Thyroid gland (tissue), 4 donors: Measurements from ENCODE around the gene LRCH1. TPM values are rescaled to one million over a fixed set of nuclear protein-coding genes. Genes with fewer than 3 reads are reported as not detected.
A peak's percentile ranks its signal among the peaks of the same experiment; 100 is the strongest.

Experiments
- DNase-seq, 2 donors: peaks; one replicate each; pipeline ENCODE4 v3.0.0-alpha.2; 2019
- H3K27ac ChIP-seq, 3 donors: fragments of 200-600 bp; sonication (generic); 1 replicate in 2 of 3; 2 replicates in 1 of 3; pipeline ENCODE4 v1.5.1; 2016 to 2019; ENCODE audit warnings: mild to moderate bottlenecking in 1 of 3, moderate library complexity in 1 of 3
- H3K27me3 ChIP-seq: fragments of 200-600 bp; sonication (generic); one replicate; pipeline ENCODE4 v1.5.1; 2019
- H3K36me3 ChIP-seq, 2 donors: fragments of 200-600 bp; sonication (generic); one replicate each; pipeline ENCODE4 v1.5.1; 2016 to 2019
- H3K4me1 ChIP-seq, 2 donors: fragments of 200-600 bp; sonication (generic); one replicate each; pipeline ENCODE4 v1.5.1; 2017 to 2019
- H3K4me3 ChIP-seq, 3 donors: fragments of 200-600 bp; sonication (generic); replicated peaks in 1 of 3; 1 replicate in 2 of 3; 2 replicates in 1 of 3; pipeline ENCODE4 v1.5.1; 2016; ENCODE audit warnings: mild to moderate bottlenecking in 1 of 3
- H3K9me3 ChIP-seq: fragments of 200-600 bp; sonication (generic); one replicate; pipeline ENCODE4 v1.5.1; 2017
- CTCF ChIP-seq, 6 experiments: fragments of 200-600 bp in 3 of 6; fragments of 450-650 bp in 3 of 6; sonication (generic) in 3 of 6; IDR thresholded peaks; one replicate each; pipeline ENCODE4 v1.5.1; 2016 to 2019; ENCODE audit warnings: antibody characterized with exemption in 6 of 6, mild to moderate bottlenecking in 2 of 6, inconsistent platforms in 1 of 6, moderate library complexity in 1 of 6
- POLR2A ChIP-seq, 2 donors: fragments of 450-650 bp; IDR thresholded peaks; one replicate each; pipeline ENCODE4 v1.6.1; 2017; ENCODE audit warnings: antibody characterized with exemption in 2 of 2, mild to moderate bottlenecking in 2 of 2, moderate library complexity in 1 of 2
- WGBS, 2 donors: methylation state at CpG; one replicate each; pipeline ENCODE4 v1.1.5; 2017; 5-methylcytosine and 5-hydroxymethylcytosine counted together
- intact Hi-C: fragments of 100-400 bp; cut with DNase I; formaldehyde crosslinking; loops from one replicate; pipeline ENCODE4 v1.15.1; 2023
- total RNA-seq, 4 donors: library from RNA; depleted of rRNA; stranded (reverse); fragments of >200 nt; gene quantifications; one replicate each; pipeline ENCODE4 v1.2.3, GENCODE V29; 2016

The LRCH1 gene
- total RNA-seq, 4 donors from 2014 or later: 13.5 to 19.3 (median 15.9) TPM

GRCh38 chr13:46647512-46648065, 94.6 kb downstream of the LRCH1 start:
- DNase-seq: peak in 1 of 2 donors; percentile 7
- H3K4me1 ChIP-seq: peaks cover 0 to 7% of the 10 kb centered on the region in 2 donors
- no peak overlapping the region for H3K27ac ChIP-seq
- no peaks in the 10 kb centered on the region for H3K27me3 ChIP-seq
- H3K9me3 ChIP-seq: no peaks in the 10 kb centered on the region
- 60 to 63% methylated on average over 7 of the region's 7 CpGs for WGBS, 2 donors
- no peak overlapping the region for H3K4me3 ChIP-seq
- no peaks in the 10 kb centered on the region for H3K36me3 ChIP-seq
- intact Hi-C loops: no loop called here
- TF ChIP-seq CTCF (IDR thresholded peaks at IDR 0.05): no peak
- no peak for TF ChIP-seq POLR2A (IDR thresholded peaks at IDR 0.05)

- no peaks in the 10 kb centered on the region for H3K27me3 ChIP-seq
- no peak for TF ChIP-seq POLR2A (IDR thresholded peaks at IDR 0.05)
- no peak for TF ChIP-seq CTCF (IDR thresholded peaks at IDR 0.05)
- peak; percentile 15 to 47 for DNase-seq
- H3K4me1 ChIP-seq: peaks cover 0 to 4% of the 10 kb centered on the region in 2 donors
- no peak overlapping the region for H3K27ac ChIP-seq
- no peak overlapping the region for H3K4me3 ChIP-seq
- no peaks in the 10 kb centered on the region for H3K9me3 ChIP-seq
- 73 to 77% methylated on average over 4 of the region's 4 CpGs for WGBS, 2 donors
- H3K36me3 ChIP-seq: no peaks in the 10 kb centered on the region
- intact Hi-C loops: no loop called here
Measured at GRCh38 chr13:46648166-46648607, 95.2 kb downstream of the LRCH1 start.

- no peak overlapping the region for H3K27ac ChIP-seq
- peaks cover 0 to 2% of the 10 kb centered on the region in 2 donors for H3K4me1 ChIP-seq
- H3K4me3 ChIP-seq: no peak overlapping the region
- H3K9me3 ChIP-seq: no peaks in the 10 kb centered on the region
- no peaks in the 10 kb centered on the region for H3K36me3 ChIP-seq
- no peaks in the 10 kb centered on the region for H3K27me3 ChIP-seq
- 68 to 69% methylated on average over 1 of the region's 1 CpG for WGBS, 2 donors
- TF ChIP-seq CTCF (IDR thresholded peaks at IDR 0.05) (no peak), POLR2A (IDR thresholded peaks at IDR 0.05) (no peak)
- intact Hi-C loops: no loop called here
- DNase-seq: no peak
Measured at GRCh38 chr13:46649816-46650215, 96.8 kb downstream of the LRCH1 start.

- no peak for DNase-seq
- Histone ChIP-seq H3K36me3 (no peaks in the 10 kb centered on the region), H3K4me1 (peaks cover 7 to 19% of the 10 kb centered on the region in 2 donors), H3K27me3 (no peaks in the 10 kb centered on the region), H3K27ac (peak overlapping the region; percentile 34 to 64 (median 60)), H3K9me3 (no peaks in the 10 kb centered on the region), H3K4me3 (no peak overlapping the region)
- intact Hi-C loops: no loop called here
- no peak for TF ChIP-seq CTCF (IDR thresholded peaks at IDR 0.05)
- TF ChIP-seq POLR2A (IDR thresholded peaks at IDR 0.05): no peak
- 86 to 87% methylated on average over 1 of the region's 1 CpG for WGBS, 2 donors
Measured at GRCh38 chr13:46654951-46655350, 102.0 kb downstream of the LRCH1 start.

- peak overlapping the region; percentile 34 to 64 (median 60) for H3K27ac ChIP-seq
- no peaks in the 10 kb centered on the region for H3K9me3 ChIP-seq
- H3K27me3 ChIP-seq: no peaks in the 10 kb centered on the region
- no peak overlapping the region for H3K4me3 ChIP-seq
- intact Hi-C loops: no loop called here
- H3K36me3 ChIP-seq: no peaks in the 10 kb centered on the region
- peaks cover 7 to 19% of the 10 kb centered on the region in 2 donors for H3K4me1 ChIP-seq
- DNase-seq: peak in 1 of 2 donors; percentile 45
- WGBS, 2 donors: 31 to 56% methylated on average over 8 of the region's 8 CpGs
- TF ChIP-seq CTCF (IDR thresholded peaks at IDR 0.05) (no peak), POLR2A (IDR thresholded peaks at IDR 0.05) (no peak)
Measured at GRCh38 chr13:46655377-46656180, 102.6 kb downstream of the LRCH1 start.
